ENCODE measurements around the gene SMIM32.

GRCh38 chr5:136182618-136183017, 10.3 kb downstream of the SMIM32 start:
- TF ChIP-seq POLR2A (IDR thresholded peaks at IDR 0.05): no peak
- no peak for TF ChIP-seq CTCF (IDR thresholded peaks at IDR 0.05)
- TF ChIP-seq POLR2AphosphoS5 (IDR thresholded peaks at IDR 0.05): no peak

Measured in prostate gland (tissue), 2 donors.